Fibroblast of skin of back (primary cell): ENCODE data around the gene PSMD14.

Source experiments
- DNase-seq: peaks from one replicate; pipeline ENCODE4 v3.0.0-alpha.2; 2013

The PSMD14 gene

GRCh38 chr2:161420406-161421074 is 112.3 kb downstream of the PSMD14 start:
- DNase-seq: no peak

GRCh38 chr2:161421686-161422085 is 113.5 kb downstream of the PSMD14 start:
- DNase-seq: no peak

- no peak for DNase-seq
These were observed 114.7 kb downstream of the PSMD14 start for GRCh38 chr2:161422816-161423403.

GRCh38 chr2:161423421-161424393 is 115.5 kb downstream of the PSMD14 start:
- DNase-seq: peak; percentile 11

- no peak for DNase-seq
These were observed 116.2 kb downstream of the PSMD14 start for GRCh38 chr2:161424394-161424769.

GRCh38 chr2:161424891-161425727 is 116.9 kb downstream of the PSMD14 start:
- DNase-seq: no peak

- DNase-seq: no peak
These were observed 117.7 kb downstream of the PSMD14 start for GRCh38 chr2:161425728-161426454.

GRCh38 chr2:161426455-161426921 is 118.3 kb downstream of the PSMD14 start:
- DNase-seq: no peak

- peak; percentile 37 for DNase-seq
These were observed 118.9 kb downstream of the PSMD14 start for GRCh38 chr2:161426922-161427663.

- DNase-seq: no peak
These were observed 119.7 kb downstream of the PSMD14 start for GRCh38 chr2:161427664-161428587.

GRCh38 chr2:161430386-161430785 is 122.2 kb downstream of the PSMD14 start:
- DNase-seq: no peak

- DNase-seq: no peak
These were observed 123.9 kb downstream of the PSMD14 start for GRCh38 chr2:161432107-161432506.

- no peak for DNase-seq
These were observed 125.9 kb downstream of the PSMD14 start for GRCh38 chr2:161434118-161434517.

GRCh38 chr2:161436411-161436810 is 128.2 kb downstream of the PSMD14 start:
- peak; percentile 75 for DNase-seq

GRCh38 chr2:161438598-161438997 is 130.4 kb downstream of the PSMD14 start:
- DNase-seq: no peak

- DNase-seq: no peak
These were observed 136.9 kb downstream of the PSMD14 start for GRCh38 chr2:161445097-161445496.

- DNase-seq: no peak
These were observed 140.2 kb downstream of the PSMD14 start for GRCh38 chr2:161448431-161448830.
